Skin of body (tissue), 2 donors: ENCODE results near the gene FAM89B. TPM values are rescaled to one million over a fixed set of nuclear protein-coding genes. Genes with fewer than 3 reads are reported as not detected.

ENCODE experiments used
- small RNA-seq: library from RNA; depleted of rRNA; stranded (forward); fragments of <200 nt; gene quantifications from one replicate; pipeline ENCODE3, GENCODE V24; 2014; ENCODE audit warnings: low replicate concordance
- total RNA-seq: library from RNA; depleted of rRNA; stranded (reverse); fragments of >200 nt; gene quantifications from one replicate; pipeline ENCODE4 v1.2.3, GENCODE V29; 2014

Gene FAM89B
- total RNA-seq, 1 donor from 2014 or later, result 9.8 TPM

Small RNAs within 50 kb of the gene (small RNA-seq; reads per million reads assigned to genes)
- gene AP001362.1, result not detected

Other genes with a start within 250 kb of the FAM89B start
- gene DPF2, start 238.7 kb upstream of the FAM89B start, total RNA-seq, result 30.2 TPM
- gene TIGD3, start 217.8 kb upstream of the FAM89B start, total RNA-seq, result 0.20 TPM
- gene SLC25A45, start 189.9 kb upstream of the FAM89B start, total RNA-seq, result 4.6 TPM
- gene FRMD8, start 185.9 kb upstream of the FAM89B start, total RNA-seq, result 24.6 TPM
- 308 TPM for gene NEAT1, start 149.7 kb upstream of the FAM89B start, total RNA-seq
- gene MALAT1, start 73.5 kb upstream of the FAM89B start, total RNA-seq, result 23,607 TPM
- 30.2 TPM for gene SCYL1, start 47.5 kb upstream of the FAM89B start, total RNA-seq
- 56.0 TPM for gene LTBP3, start 14.2 kb upstream of the FAM89B start, total RNA-seq
- 18.5 TPM for gene ZNRD2, start 2.1 kb upstream of the FAM89B start, total RNA-seq
- 49.5 TPM for gene EHBP1L1, start 3.5 kb downstream of the FAM89B start, total RNA-seq
- gene KCNK7, start 23.3 kb downstream of the FAM89B start, total RNA-seq, result 8.5 TPM
- gene MAP3K11, start 41.7 kb downstream of the FAM89B start, total RNA-seq, result 20.8 TPM
- 8.6 TPM for gene PCNX3, start 43.2 kb downstream of the FAM89B start, total RNA-seq
- 12.1 TPM for gene SIPA1, start 65.6 kb downstream of the FAM89B start, total RNA-seq
- gene RELA, start 90.4 kb downstream of the FAM89B start, total RNA-seq, result 22.6 TPM
- gene KAT5, start 139.7 kb downstream of the FAM89B start, total RNA-seq, result 30.0 TPM
- gene RNASEH2C, start 148.3 kb downstream of the FAM89B start, total RNA-seq, result 12.9 TPM
- gene AP5B1, start 208.4 kb downstream of the FAM89B start, total RNA-seq, result 6.9 TPM
- gene OVOL1, start 214.5 kb downstream of the FAM89B start, total RNA-seq, result 23.3 TPM